Neuron (in vitro differentiated cells): ENCODE data around the gene EME1.

Experiments used
- H2AFZ ChIP-seq: one replicate; pipeline ENCODE4 v1.6.1; 2013; ENCODE audit warnings: low read depth, mild to moderate bottlenecking, inconsistent platforms, low read length, moderate library complexity
- H3K27me3 ChIP-seq: one replicate; pipeline ENCODE4 v1.6.1; 2013; ENCODE audit warnings: low read length; ENCODE audit not compliant: insufficient read depth
- H3K36me3 ChIP-seq: one replicate; pipeline ENCODE4 v1.6.1; 2013; ENCODE audit warnings: low read length; ENCODE audit not compliant: insufficient read depth
- H3K4me1 ChIP-seq: one replicate; pipeline ENCODE4 v1.6.1; 2013; ENCODE audit warnings: low read length; ENCODE audit not compliant: insufficient read depth
- H3K4me3 ChIP-seq: 2 replicates; pipeline ENCODE4 v1.5.1; 2013; ENCODE audit warnings: mild to moderate bottlenecking, low read length, moderate library complexity
- H3K9me3 ChIP-seq: one replicate; pipeline ENCODE4 v1.6.1; 2013; ENCODE audit warnings: low read length

The EME1 gene

DNA sequence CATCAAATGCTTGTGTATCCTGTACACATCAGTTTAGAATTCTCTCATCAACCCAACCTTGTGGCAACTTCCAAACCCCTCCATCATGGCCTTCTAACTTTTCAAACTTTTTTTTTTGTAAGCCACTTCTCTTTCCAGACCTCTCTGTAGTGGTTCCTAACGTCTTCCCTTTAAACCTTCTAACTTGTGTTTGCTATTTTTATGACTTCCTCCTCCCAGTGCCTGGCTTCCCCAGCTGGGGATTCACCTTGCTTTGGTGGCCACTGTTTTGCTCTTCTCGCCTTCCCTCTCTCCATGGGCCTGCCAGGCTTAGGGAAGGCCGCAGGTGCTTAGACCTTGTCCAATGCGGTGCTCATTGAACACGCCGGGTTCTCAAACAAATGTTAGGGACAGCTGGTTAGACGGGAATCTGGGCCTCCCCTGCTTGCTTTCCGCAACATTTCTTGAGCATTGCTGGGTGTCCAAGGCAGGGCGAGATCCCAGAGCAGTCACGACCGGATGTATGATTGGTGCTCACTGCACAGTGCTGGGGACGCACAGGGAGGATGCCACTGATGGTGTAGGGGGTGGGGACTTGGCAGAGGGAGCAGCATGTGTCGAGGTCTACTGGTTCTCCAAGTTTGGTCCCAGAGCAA is 28.2 kb upstream of the EME1 start:
- Histone ChIP-seq H3K27me3 (peaks cover 7% of the 10 kb centered on the region), H2AFZ (no peak overlapping the region), H3K4me3 (peak overlapping the region; percentile 67), H3K9me3 (no peaks in the 10 kb centered on the region), H3K36me3 (no peaks in the 10 kb centered on the region), H3K4me1 (peaks cover 24% of the 10 kb centered on the region)

DNA sequence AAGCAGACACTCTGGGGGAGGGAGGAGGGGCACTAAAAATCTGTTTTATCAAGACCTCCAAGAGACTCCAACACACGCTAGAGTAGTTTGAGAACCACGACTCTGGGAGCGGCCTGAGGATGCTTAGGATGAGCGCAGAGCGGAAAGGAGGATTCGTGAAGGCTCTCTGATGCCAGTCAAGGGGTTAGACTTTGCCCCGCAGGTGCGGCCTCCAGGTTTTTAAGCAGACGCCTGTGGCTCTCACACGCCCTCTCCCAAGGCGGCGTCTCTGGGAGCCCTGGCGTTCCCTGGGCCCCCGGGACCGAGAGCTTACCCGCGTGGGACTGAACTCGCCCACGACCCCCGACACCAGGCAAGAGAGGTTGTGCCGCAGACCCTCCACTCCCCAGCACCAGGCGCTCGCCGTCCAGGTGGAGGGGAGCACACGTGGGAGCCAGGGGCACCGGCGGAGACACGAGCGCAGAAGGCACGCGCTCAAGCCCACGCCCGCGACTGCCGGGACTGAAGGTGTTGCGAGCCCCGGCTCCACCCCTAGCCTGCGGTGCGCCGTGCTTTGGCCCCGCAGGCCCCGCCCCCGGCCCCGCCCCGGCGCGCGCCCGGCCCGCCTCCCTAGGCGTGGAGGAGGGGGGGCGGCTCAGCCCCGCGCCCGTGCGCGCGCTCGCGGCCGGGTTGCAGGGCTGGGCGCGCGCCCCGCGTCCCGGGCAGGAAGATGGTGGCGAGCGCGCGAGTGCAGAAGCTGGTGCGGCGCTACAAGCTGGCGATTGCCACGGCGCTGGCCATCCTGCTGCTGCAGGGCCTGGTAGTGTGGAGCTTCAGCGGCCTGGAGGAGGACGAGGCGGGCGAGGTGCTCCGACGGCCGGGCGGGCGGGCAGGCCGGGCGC is 27.4 kb upstream of the EME1 start, which contains the start of gene XYLT2:
Gene XYLT2, plus strand, starts transcription at position 695 of the 881 bp plus-strand sequence. Its CDS starts 15 bp downstream, at position 710.
- Histone ChIP-seq H3K4me3 (peak within 1 kb of the TSS; percentile 92), H2AFZ (peak within 1 kb of the TSS; percentile 80), H3K4me1 (peaks cover 24% of the 10 kb centered on the region), H3K36me3 (no peaks in the 10 kb centered on the region), H3K9me3 (no peaks in the 10 kb centered on the region), H3K27me3 (peaks cover 7% of the 10 kb centered on the region)

DNA sequence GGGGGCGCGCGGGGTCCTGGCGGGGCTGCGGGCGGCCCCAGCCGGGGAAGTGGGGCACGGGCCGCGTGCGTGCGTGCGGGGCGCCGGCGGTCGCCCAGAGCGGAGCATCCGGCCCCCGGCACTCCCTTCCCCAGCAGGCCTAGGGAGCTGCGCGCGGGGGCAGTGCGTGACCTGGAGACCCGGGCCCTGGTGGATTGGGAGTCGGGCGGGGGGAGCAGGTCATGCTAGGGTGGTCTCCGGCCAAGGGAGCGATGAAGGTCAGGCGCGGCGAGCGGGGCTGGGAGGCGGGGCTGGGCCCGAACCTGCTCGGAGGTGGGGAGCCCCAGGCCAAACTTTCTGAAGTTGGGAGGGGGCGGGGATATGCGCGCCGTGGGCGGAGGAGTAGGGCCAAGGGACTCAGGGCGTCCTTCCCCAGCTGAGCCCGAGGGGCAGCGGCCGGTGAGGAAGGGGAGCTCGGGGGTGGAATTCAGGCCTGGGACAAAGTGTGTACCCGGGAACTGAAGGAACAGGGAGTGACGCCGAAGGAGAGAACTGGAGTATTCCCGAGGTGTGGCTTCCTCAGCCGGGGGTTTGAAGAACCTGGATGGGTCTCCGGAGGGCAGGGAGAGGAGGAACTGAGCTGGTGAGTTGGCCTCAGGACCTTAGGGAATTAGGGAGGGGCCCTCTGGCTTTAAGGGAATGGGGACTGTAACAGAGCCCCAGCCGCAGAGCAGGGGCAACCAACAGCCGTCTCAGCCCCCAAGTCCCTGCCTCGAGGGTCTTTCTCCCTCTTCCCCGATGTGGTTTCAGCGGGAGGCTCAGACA is 26.5 kb upstream of the EME1 start:
- Histone ChIP-seq H3K4me1 (peaks cover 24% of the 10 kb centered on the region), H2AFZ (no peak overlapping the region), H3K27me3 (peaks cover 7% of the 10 kb centered on the region), H3K36me3 (no peaks in the 10 kb centered on the region), H3K4me3 (peak overlapping the region; percentile 92), H3K9me3 (no peaks in the 10 kb centered on the region)

- H3K4me1 ChIP-seq = peaks cover 24% of the 10 kb centered on the region
These were observed 25.7 kb upstream of the EME1 start for GRCh38 chr17:50347117-50347893.

GRCh38 chr17:50347894-50348291 is 25.1 kb upstream of the EME1 start:
- Histone ChIP-seq H2AFZ (no peak overlapping the region), H3K4me3 (peak overlapping the region; percentile 92)

More at GRCh38 chr17:50347117-50347893, 25.7 kb upstream of the EME1 start:
- Histone ChIP-seq H3K4me3 (peak overlapping the region; percentile 92), H2AFZ (no peak overlapping the region), H3K27me3 (peaks cover 7% of the 10 kb centered on the region), H3K9me3 (no peaks in the 10 kb centered on the region), H3K36me3 (no peaks in the 10 kb centered on the region)

GRCh38 chr17:50348522-50349242 is 24.3 kb upstream of the EME1 start:
- H3K27me3 ChIP-seq = peaks cover 7% of the 10 kb centered on the region
- peaks cover 24% of the 10 kb centered on the region for H3K4me1 ChIP-seq
- H3K4me3 ChIP-seq = no peak overlapping the region
- no peak overlapping the region for H2AFZ ChIP-seq
- H3K9me3 ChIP-seq = no peaks in the 10 kb centered on the region
- peaks cover 6% of the 10 kb centered on the region for H3K36me3 ChIP-seq

More at GRCh38 chr17:50347894-50348291, 25.1 kb upstream of the EME1 start:
- Histone ChIP-seq H3K9me3 (no peaks in the 10 kb centered on the region), H3K36me3 (peaks cover 3% of the 10 kb centered on the region), H3K27me3 (peaks cover 7% of the 10 kb centered on the region), H3K4me1 (peaks cover 24% of the 10 kb centered on the region)

GRCh38 chr17:50349243-50349600 is 23.8 kb upstream of the EME1 start:
- H3K36me3 ChIP-seq = peaks cover 11% of the 10 kb centered on the region
- no peak overlapping the region for H2AFZ ChIP-seq
- no peaks in the 10 kb centered on the region for H3K9me3 ChIP-seq
- H3K4me3 ChIP-seq = no peak overlapping the region
- peaks cover 24% of the 10 kb centered on the region for H3K4me1 ChIP-seq
- peaks cover 7% of the 10 kb centered on the region for H3K27me3 ChIP-seq

- H3K36me3 ChIP-seq = peaks cover 26% of the 10 kb centered on the region
- H3K27me3 ChIP-seq = no peaks in the 10 kb centered on the region
- no peak overlapping the region for H3K4me3 ChIP-seq
- H3K4me1 ChIP-seq = peaks cover 17% of the 10 kb centered on the region
- H2AFZ ChIP-seq = no peak overlapping the region
- no peaks in the 10 kb centered on the region for H3K9me3 ChIP-seq
These were observed 22.3 kb upstream of the EME1 start for GRCh38 chr17:50350733-50351132.

- Histone ChIP-seq H3K4me3 (no peak overlapping the region), H3K9me3 (no peaks in the 10 kb centered on the region), H3K27me3 (no peaks in the 10 kb centered on the region), H2AFZ (no peak overlapping the region), H3K36me3 (peaks cover 39% of the 10 kb centered on the region), H3K4me1 (peaks cover 12% of the 10 kb centered on the region)
These were observed 20.8 kb upstream of the EME1 start for GRCh38 chr17:50352072-50352692.

DNA sequence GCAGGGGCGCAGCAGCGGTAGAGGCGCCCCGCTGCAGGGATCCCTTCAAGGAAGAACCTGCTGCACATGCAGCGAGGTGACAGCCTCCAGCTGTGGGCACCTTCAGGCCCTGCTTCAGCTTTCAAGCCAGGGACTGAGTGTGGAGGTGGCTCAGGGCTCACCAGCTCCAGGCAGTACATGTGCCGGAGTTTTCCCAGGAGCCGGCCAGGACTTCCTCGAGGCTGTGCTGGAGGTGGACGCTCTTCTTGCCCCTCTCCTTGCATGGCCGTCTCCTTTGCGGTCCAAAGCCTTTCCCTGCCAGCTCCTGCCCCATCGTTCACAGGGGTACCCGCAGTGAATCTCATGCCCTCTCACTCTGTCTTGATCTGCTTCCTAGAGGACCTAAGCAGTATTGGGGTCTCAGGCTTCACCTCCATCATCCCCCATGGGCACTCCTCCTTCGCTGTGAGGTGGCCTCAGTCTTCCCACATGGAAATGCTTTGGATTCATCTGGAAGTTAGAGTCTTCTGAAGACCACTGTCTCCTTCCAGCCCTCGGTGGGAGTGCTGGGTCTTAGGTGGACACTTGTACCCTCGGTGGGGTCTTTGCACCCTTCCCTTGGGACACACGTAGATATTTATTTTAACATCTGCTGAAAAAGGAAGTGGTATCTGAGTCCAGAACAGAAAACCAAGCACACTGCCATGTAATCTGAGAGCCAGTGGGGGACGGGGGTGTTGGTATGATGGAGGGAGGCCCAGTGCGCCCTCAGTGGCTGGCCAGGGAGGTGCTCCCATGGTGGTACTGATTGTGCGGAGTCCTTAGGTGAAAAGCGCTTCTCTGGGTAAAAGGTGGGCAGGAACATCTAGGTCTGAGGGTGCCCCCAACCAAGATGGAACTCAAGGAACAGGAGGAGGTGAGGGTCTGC is 20.1 kb upstream of the EME1 start:
- no peak overlapping the region for H3K4me3 ChIP-seq
- H3K36me3 ChIP-seq = peaks cover 44% of the 10 kb centered on the region
- peaks cover 5% of the 10 kb centered on the region for H3K4me1 ChIP-seq

GRCh38 chr17:50353600-50354195 is 19.3 kb upstream of the EME1 start:
- Histone ChIP-seq H3K36me3 (peaks cover 50% of the 10 kb centered on the region), H3K27me3 (no peaks in the 10 kb centered on the region), H3K4me1 (no peaks in the 10 kb centered on the region), H3K4me3 (no peak overlapping the region), H3K9me3 (no peaks in the 10 kb centered on the region), H2AFZ (no peak overlapping the region)

More for the DNA sequence above, 20.1 kb upstream of the EME1 start:
- H3K9me3 ChIP-seq = no peaks in the 10 kb centered on the region
- H2AFZ ChIP-seq = no peak overlapping the region
- H3K27me3 ChIP-seq = no peaks in the 10 kb centered on the region
